Sigmoid colon (tissue), 4 donors: Measurements from ENCODE around the gene ARGFX.

Source experiments
- CTCF ChIP-seq, 4 experiments: fragments of 450-650 bp in 3 of 4; fragments of 200-600 bp in 1 of 4; IDR thresholded peaks; one replicate each; pipeline ENCODE4 v1.5.1; 2016 to 2019; ENCODE audit warnings: antibody characterized with exemption in 4 of 4, mild to moderate bottlenecking in 3 of 4, moderate library complexity in 2 of 4
- EP300 ChIP-seq, 4 donors: sonication (generic); formaldehyde crosslinking; IDR thresholded peaks; one replicate each; pipeline ENCODE4 v1.6.1; 2017; ENCODE audit warnings: antibody characterized with exemption in 4 of 4
- POLR2A ChIP-seq, 2 donors: fragments of 450-650 bp; IDR thresholded peaks; one replicate each; pipeline ENCODE4 v1.6.1; 2016; ENCODE audit warnings: antibody characterized with exemption in 2 of 2, mild to moderate bottlenecking in 2 of 2, moderate library complexity in 2 of 2

- TF ChIP-seq POLR2A (IDR thresholded peaks at IDR 0.05) (no peak), CTCF (IDR thresholded peaks at IDR 0.05) (no peak), EP300 (IDR thresholded peaks at IDR 0.05) (no peak)
Measured at GRCh38 chr3:121581691-121582090, 13.9 kb downstream of the ARGFX start.
